Adipocyte (in vitro differentiated cells): ENCODE data around the gene SH3D19.
"Not testable (repeated sequence)": the region's sequence is repeated elsewhere in the genome, so short reads cannot be mapped to it uniquely, and the experiment has no call there.

Experiments
- DNase-seq: peaks from one replicate; pipeline ENCODE4 v3.0.0-alpha.2; 2015; ENCODE audit warnings: low read depth
- H3K27me3 ChIP-seq: replicated peaks from 2 replicates; pipeline ENCODE4 v1.7.0; 2013; ENCODE audit warnings: mild to moderate bottlenecking, low read length, moderate library complexity; ENCODE audit not compliant: control insufficient read depth, insufficient read depth
- H3K36me3 ChIP-seq: 2 replicates; pipeline ENCODE4 v1.7.0; 2013; ENCODE audit warnings: low read length, mild to moderate bottlenecking, moderate library complexity; ENCODE audit not compliant: control insufficient read depth, insufficient read depth, severe bottlenecking
- H3K4me1 ChIP-seq: 2 replicates; pipeline ENCODE4 v1.7.0; 2013; ENCODE audit warnings: mild to moderate bottlenecking, low read length, moderate library complexity; ENCODE audit not compliant: control insufficient read depth, insufficient read depth
- H3K4me3 ChIP-seq: 2 replicates; pipeline ENCODE4 v1.7.0; 2013; ENCODE audit warnings: mild to moderate bottlenecking, low read length, moderate library complexity
- H3K9ac ChIP-seq: 2 replicates; pipeline ENCODE4 v1.7.0; 2013; ENCODE audit warnings: mild to moderate bottlenecking, low read length, moderate library complexity
- H3K9me3 ChIP-seq: 2 replicates; pipeline ENCODE4 v1.7.0; 2013; ENCODE audit warnings: mild to moderate bottlenecking, low read length, moderate library complexity; ENCODE audit not compliant: control insufficient read depth

Gene SH3D19

DNA sequence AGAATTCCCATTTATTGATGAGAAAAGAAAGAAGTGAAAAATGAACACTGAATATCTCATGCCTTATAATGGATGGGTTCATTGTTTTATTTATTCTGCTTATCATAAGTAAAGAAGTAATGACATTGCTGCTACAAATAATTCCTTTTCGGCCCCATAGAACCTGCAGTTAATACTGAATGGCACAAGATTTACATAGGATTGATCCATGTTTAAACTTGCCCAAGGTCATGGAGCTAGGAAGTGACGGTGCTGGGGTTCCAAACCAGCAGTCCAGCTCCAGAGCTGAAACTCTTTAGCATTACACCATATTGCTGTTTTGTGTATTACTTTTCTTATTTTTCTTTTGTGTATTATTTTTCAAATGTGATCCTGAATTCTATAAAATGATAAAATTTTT is 78.7 kb downstream of the SH3D19 start:
- Histone ChIP-seq H3K4me1 (no peaks in the 10 kb centered on the region), H3K4me3 (no peak overlapping the region), H3K9me3 (no peaks in the 10 kb centered on the region), H3K27me3 (no peaks in the 10 kb centered on the region), H3K9ac (no peak overlapping the region), H3K36me3 (no peaks in the 10 kb centered on the region)
- no peak for DNase-seq

DNA sequence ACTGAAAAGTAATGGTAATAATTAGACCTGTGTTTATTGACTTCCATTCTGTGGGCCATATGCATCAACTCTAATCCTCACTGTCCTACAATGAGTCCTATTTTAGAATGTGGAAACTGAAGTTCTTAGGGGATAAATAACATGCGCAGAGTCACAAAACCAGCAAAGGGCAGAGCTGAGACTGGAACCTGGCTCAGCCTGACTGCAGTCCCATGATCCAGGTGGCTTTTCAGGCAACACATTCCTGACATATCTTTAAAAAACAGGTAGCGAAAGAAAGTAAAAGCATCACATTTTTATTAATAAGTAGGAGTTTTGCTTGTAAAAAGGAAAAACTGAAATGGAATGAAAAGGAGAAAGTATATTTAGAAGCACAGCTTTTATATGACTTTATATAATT is 83.1 kb downstream of the SH3D19 start:
- DNase-seq, result no peak
- H3K27me3 ChIP-seq, result no peaks in the 10 kb centered on the region
- H3K4me1 ChIP-seq, result peaks cover 4% of the 10 kb centered on the region
- H3K36me3 ChIP-seq, result no peaks in the 10 kb centered on the region
- H3K4me3 ChIP-seq, result no peak overlapping the region
- H3K9me3 ChIP-seq, result no peaks in the 10 kb centered on the region
- H3K9ac ChIP-seq, result no peak overlapping the region

DNA sequence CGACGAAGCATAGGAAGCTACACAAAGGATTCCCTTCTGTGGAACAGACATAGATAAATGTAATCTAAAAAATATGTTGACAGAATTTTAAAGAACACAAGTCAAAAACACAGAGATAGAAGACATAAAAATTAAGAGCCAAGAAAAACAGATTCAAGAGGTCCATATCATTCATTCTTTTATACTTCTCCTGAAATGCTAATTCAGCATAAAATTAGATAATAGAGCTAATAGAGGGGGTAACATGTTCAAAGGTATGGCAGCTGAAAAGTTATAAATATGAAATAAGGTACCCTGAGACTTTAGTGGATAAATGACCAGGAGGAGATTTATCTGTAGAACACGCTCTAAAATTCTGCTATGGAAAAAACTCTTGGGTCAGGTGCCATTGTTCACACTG is 85.8 kb downstream of the SH3D19 start:
- Histone ChIP-seq H3K4me1 (peaks cover 4% of the 10 kb centered on the region), H3K4me3 (no peak overlapping the region), H3K27me3 (no peaks in the 10 kb centered on the region), H3K9ac (no peak overlapping the region), H3K36me3 (no peaks in the 10 kb centered on the region), H3K9me3 (no peaks in the 10 kb centered on the region)
- DNase-seq, result no peak

DNA sequence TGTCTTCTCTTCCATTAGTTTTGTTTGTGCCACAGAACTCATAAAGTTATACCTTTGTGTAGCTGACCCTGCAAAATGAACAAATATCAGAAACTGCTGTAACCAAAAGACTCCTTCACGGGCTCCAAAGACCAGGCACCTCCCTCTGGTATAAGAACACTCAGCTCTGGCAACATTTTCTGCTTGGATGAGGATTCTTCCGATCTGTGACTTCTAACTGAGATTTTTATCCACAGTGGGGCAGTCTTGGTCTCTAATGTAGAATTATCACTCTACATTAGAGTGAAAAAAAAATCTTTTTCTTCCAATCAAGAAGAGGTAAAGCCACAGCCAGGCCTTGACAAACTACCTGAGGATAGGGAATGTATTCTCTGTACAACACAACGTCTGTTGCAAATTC is 86.9 kb downstream of the SH3D19 start:
- H3K4me3 ChIP-seq, result no peak overlapping the region
- no peaks in the 10 kb centered on the region for H3K9me3 ChIP-seq
- no peaks in the 10 kb centered on the region for H3K27me3 ChIP-seq
- peak overlapping the region; percentile 72 for H3K9ac ChIP-seq
- peaks cover 4% of the 10 kb centered on the region for H3K4me1 ChIP-seq
- peak; percentile 29 for DNase-seq
- no peaks in the 10 kb centered on the region for H3K36me3 ChIP-seq

DNA sequence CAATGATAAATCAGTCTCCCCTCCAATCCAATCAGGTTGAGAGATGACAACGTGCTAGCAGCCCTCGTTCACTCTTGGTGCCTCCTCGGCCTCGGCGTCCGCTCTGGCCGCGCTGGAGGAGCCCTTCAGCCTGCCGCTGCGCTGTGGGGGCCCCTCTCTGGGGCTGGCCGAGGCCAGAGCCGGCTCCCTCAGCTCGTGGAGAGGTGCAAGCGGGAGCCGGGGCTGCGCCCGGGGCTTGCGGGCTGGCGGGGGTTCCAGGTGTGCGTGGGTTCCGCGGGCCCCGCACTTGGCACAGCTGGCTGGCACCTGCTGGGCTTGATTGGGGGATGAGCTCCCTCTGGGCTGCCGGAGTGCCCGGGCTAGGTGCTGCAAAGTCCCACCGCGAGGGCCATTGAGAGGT is 89.4 kb downstream of the SH3D19 start:
- H3K4me3 ChIP-seq, result no peak overlapping the region
- H3K4me1 ChIP-seq, result peaks cover 18% of the 10 kb centered on the region
- DNase-seq, result no peak
- H3K36me3 ChIP-seq, result no peaks in the 10 kb centered on the region
- no peak overlapping the region for H3K9ac ChIP-seq
- no peaks in the 10 kb centered on the region for H3K9me3 ChIP-seq
- no peaks in the 10 kb centered on the region for H3K27me3 ChIP-seq

DNA sequence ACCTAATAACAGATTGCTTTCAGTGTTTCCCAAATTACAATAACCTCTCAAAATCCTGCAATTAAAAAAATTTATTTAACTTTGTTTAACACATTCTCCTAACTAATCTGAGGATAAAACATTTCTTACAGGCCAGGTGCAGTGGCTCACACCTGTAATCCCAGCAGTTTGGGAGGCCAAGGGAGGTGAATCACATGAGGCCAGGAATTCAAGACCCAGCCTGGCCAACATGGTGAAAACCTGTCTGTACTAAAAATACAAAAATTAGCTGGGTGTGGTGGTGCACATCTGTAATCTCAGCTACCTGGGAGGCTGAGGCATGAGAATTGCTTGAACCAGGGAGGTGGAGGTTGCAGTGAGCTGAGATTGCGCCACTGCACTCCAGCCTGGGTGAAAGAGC is 90.0 kb downstream of the SH3D19 start:
- peaks cover 18% of the 10 kb centered on the region for H3K4me1 ChIP-seq
- not testable (repeated sequence) for H3K9ac ChIP-seq, H3K4me3 ChIP-seq, DNase-seq, H3K36me3 ChIP-seq, H3K9me3 ChIP-seq, H3K27me3 ChIP-seq

DNA sequence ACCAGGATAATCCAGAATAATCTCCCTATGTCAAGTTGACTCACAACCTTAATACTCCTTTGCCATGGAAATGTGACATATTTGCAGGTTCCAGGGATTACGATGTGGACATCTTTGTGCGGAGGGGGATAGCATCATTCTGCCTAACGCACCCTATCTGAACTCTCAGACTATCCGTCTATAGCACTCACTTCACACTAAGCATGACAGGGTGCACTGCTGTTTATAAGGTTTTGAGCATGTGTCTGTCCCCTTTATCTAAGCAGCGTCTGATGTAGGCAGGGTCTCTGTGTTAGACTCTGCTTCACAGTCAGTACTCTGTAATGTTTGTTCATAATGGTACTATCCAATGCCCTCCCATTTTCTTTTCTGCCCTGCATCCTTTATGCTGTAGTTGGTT is 91.8 kb downstream of the SH3D19 start:
- H3K9ac ChIP-seq, result no peak overlapping the region
- no peaks in the 10 kb centered on the region for H3K27me3 ChIP-seq
- H3K4me1 ChIP-seq, result peaks cover 20% of the 10 kb centered on the region
- H3K4me3 ChIP-seq, result no peak overlapping the region
- H3K9me3 ChIP-seq, result no peaks in the 10 kb centered on the region
- DNase-seq, result no peak
- no peaks in the 10 kb centered on the region for H3K36me3 ChIP-seq

DNA sequence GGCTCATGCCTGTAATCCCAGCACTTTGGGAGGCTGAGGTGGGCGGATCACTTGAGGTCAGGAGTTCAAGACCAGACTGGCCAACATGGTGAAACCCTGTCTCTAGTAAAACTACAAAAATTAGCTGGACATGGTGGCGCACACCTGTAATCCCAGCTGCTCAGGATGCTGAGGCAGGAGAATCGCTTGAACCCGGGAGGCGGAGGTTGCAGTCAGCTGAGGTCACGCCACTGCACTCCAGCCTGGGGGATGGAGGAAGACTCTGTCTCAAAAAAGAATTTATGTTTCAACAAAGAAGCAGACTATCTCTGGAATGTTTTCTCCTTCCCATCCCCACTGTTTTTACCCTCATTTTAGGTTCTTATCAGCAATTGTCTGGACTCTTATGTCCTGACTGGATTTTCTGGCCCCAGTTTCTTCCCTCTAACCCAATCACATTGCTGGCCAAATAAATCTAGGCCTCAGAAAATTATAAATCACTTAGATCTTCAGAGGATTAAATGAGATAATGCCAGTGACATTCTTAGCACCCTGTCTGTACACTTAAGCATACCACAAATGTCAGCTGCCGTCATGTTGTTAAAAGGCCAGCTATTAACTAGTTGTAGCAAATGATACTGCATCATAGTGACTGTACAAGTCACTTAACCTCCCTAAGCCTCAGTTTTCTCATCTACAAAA is 93.3 kb downstream of the SH3D19 start:
- Histone ChIP-seq H3K4me1 (peaks cover 22% of the 10 kb centered on the region), H3K27me3 (no peaks in the 10 kb centered on the region), H3K4me3 (no peak overlapping the region), H3K9ac (peak overlapping the region; percentile 40), H3K36me3 (no peaks in the 10 kb centered on the region), H3K9me3 (no peaks in the 10 kb centered on the region)
- no peak for DNase-seq

DNA sequence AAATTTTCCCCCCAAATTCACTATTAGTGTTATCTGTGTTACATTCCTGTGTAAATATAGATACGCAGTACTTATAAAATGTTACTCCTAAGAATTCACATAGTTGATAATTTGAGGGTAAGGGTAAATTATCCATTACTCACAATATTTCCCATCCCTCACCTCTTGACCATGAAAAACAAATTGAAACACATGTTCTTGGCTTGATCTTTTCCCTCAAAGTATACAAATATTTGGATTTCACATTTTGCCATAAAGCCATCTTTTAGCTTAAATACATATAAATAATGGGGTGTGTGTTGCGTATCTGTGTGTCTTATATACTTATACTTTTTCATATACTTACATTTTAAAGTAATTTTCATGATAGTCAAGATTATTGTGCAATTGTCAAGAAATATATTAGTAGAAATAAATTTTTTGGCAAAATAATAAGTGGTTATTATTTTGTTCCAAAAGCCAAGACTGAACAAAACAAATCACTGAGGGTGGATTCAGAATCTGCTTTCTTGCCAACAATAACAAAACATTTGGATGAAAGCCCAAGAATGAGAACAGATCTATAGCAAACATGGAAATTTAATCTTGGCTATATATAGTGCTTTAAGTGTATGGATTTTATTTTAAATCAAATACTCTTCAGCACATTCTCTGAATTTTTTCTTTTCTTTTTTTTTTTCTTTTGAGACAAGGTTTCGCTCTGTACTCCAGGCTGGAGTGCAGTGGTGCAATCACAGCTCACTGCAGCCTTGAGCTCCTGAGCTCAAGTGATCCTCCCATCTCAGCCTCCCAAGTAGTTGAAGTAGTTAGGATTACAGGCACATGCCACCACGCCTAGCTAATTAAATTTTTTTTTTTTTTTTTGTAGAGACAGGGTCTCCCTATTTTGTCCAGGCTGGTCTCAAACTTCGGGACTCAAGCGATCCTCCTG is 97.0 kb downstream of the SH3D19 start:
- H3K4me3 ChIP-seq, result peak overlapping the region; percentile 91
- H3K9ac ChIP-seq, result peak overlapping the region; percentile 94
- H3K36me3 ChIP-seq, result no peaks in the 10 kb centered on the region
- H3K4me1 ChIP-seq, result peaks cover 33% of the 10 kb centered on the region
- peak; percentile 48 for DNase-seq
- H3K9me3 ChIP-seq, result no peaks in the 10 kb centered on the region
- no peaks in the 10 kb centered on the region for H3K27me3 ChIP-seq

DNA sequence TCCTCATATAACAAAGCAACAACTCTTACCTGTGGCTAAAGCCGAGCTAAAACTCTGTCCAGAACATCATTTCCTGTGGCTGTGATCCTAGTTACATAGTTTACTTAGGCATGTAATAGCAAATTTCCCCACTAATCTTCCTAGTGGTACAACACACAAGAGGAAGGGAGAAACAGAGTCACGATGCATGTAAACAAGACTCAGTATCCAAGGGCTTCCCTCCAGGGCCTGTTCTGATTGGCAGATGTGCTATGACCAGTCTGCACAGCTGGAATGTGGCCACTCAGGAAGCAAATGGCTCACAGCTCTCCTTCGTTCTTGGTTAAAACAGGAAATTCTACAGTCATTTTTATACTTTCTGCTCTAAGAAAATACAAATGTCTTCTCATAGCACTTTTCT is 97.7 kb downstream of the SH3D19 start:
- Histone ChIP-seq H3K27me3 (no peaks in the 10 kb centered on the region), H3K4me1 (peaks cover 37% of the 10 kb centered on the region), H3K4me3 (peak overlapping the region; percentile 91), H3K9me3 (no peaks in the 10 kb centered on the region), H3K9ac (peak overlapping the region; percentile 94), H3K36me3 (no peaks in the 10 kb centered on the region)
- DNase-seq, result peak; percentile 94

DNA sequence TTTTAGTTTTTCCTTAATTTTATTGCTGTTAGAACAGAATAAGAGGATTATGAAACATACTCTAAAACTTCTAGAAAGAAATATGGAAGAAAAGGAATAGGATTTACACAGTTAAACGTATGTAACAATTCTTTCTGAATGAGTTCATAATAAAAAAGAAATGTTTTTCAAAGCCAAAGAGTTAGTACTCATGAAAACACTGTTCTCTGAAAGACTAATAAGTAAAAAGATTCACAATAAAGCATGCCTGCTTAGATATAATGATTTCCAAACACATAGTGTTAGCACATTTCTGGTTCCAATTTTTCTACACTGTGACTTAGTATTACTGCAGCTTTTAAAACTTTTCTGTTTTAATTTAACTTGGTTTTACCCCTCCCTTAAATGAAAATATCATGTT is 98.2 kb downstream of the SH3D19 start:
- Histone ChIP-seq H3K4me1 (peaks cover 34% of the 10 kb centered on the region), H3K9me3 (no peaks in the 10 kb centered on the region), H3K36me3 (peaks cover 2% of the 10 kb centered on the region), H3K27me3 (no peaks in the 10 kb centered on the region), H3K4me3 (peak overlapping the region; percentile 91), H3K9ac (peak overlapping the region; percentile 94)
- DNase-seq, result peak; percentile 47
